IPS-20b (cell line): Measurements from ENCODE around the gene NME3.

Experiments used
- H3K27ac ChIP-seq: one replicate; pipeline ENCODE4 v1.5.1; 2013; ENCODE audit warnings: low read length
- H3K27me3 ChIP-seq: 2 replicates; pipeline ENCODE4 v1.6.1; 2013; ENCODE audit warnings: mild to moderate bottlenecking, low read length, inconsistent platforms; ENCODE audit not compliant: insufficient read depth
- H3K36me3 ChIP-seq: 2 replicates; pipeline ENCODE4 v1.6.1; 2013; ENCODE audit warnings: low read depth, mild to moderate bottlenecking, inconsistent platforms, low read length, moderate library complexity; ENCODE audit not compliant: insufficient read depth
- H3K4me1 ChIP-seq: 2 replicates; pipeline ENCODE4 v1.6.1; 2013; ENCODE audit warnings: mild to moderate bottlenecking, control low read depth, inconsistent platforms, low read length, moderate library complexity; ENCODE audit not compliant: insufficient read depth
- H3K4me3 ChIP-seq: 2 replicates; pipeline ENCODE4 v1.5.1; 2013; ENCODE audit warnings: mild to moderate bottlenecking, low read length, inconsistent platforms
- H3K9ac ChIP-seq: 2 replicates; pipeline ENCODE4 v1.6.1; 2013; ENCODE audit warnings: low read depth, mild to moderate bottlenecking, inconsistent platforms, low read length, moderate library complexity
- H3K9me3 ChIP-seq: 2 replicates; pipeline ENCODE4 v1.6.1; 2013; ENCODE audit warnings: mild to moderate bottlenecking, low read depth, low read length, inconsistent platforms; ENCODE audit not compliant: insufficient read depth

NME3 gene

GRCh38 chr16:1771188-1771863, at the start of gene NME3:
NME3 (minus strand) TSS chr16:1771543; CDS start chr16:1771534, 9 bp downstream.
- H3K27ac ChIP-seq: peak within 1 kb of the TSS; percentile 85
- H3K4me3 ChIP-seq: peak within 1 kb of the TSS; percentile 94
- no peaks in the 10 kb centered on the region; the same call in 1 of the 2 replicates for H3K4me1 ChIP-seq
- peak within 1 kb of the TSS; percentile 96 for H3K9ac ChIP-seq
- H3K27me3 ChIP-seq: no peaks in the 10 kb centered on the region
- no peaks in the 10 kb centered on the region for H3K9me3 ChIP-seq
- H3K36me3 ChIP-seq: peaks cover 22% of the 10 kb centered on the region

GRCh38 chr16:1820946-1821290, 49.6 kb upstream of the NME3 start:
- no peak overlapping the region for H3K9ac ChIP-seq
- H3K27me3 ChIP-seq: peaks cover 8% of the 10 kb centered on the region; the same call in 1 of the 2 replicates
- no peaks in the 10 kb centered on the region; the same call in 1 of the 2 replicates for H3K4me1 ChIP-seq
- H3K36me3 ChIP-seq: peaks cover 6% of the 10 kb centered on the region; the same call in 1 of the 2 replicates
- H3K27ac ChIP-seq: no peak overlapping the region
- no peak overlapping the region for H3K4me3 ChIP-seq
- no peaks in the 10 kb centered on the region for H3K9me3 ChIP-seq

GRCh38 chr16:1820096-1820945, 49.0 kb upstream of the NME3 start:
- H3K36me3 ChIP-seq: peaks cover 6% of the 10 kb centered on the region; the same call in 1 of the 2 replicates
- H3K9ac ChIP-seq: no peak overlapping the region
- H3K4me3 ChIP-seq: no peak overlapping the region
- no peaks in the 10 kb centered on the region for H3K4me1 ChIP-seq
- no peak overlapping the region for H3K27ac ChIP-seq
- H3K27me3 ChIP-seq: peaks cover 2% of the 10 kb centered on the region; the same call in 1 of the 2 replicates
- no peaks in the 10 kb centered on the region for H3K9me3 ChIP-seq

GRCh38 chr16:1819611-1820010, 48.3 kb upstream of the NME3 start:
- Histone ChIP-seq H3K27me3 (no peaks in the 10 kb centered on the region), H3K9ac (no peak overlapping the region), H3K36me3 (peaks cover 6% of the 10 kb centered on the region; the same call in 1 of the 2 replicates), H3K4me3 (no peak overlapping the region), H3K9me3 (no peaks in the 10 kb centered on the region), H3K4me1 (no peaks in the 10 kb centered on the region), H3K27ac (no peak overlapping the region)

- no peaks in the 10 kb centered on the region for H3K4me1 ChIP-seq
- H3K4me3 ChIP-seq: no peak overlapping the region
- H3K9me3 ChIP-seq: no peaks in the 10 kb centered on the region
- H3K36me3 ChIP-seq: peaks cover 6% of the 10 kb centered on the region; the same call in 1 of the 2 replicates
- no peak overlapping the region for H3K27ac ChIP-seq
- H3K9ac ChIP-seq: no peak overlapping the region
- H3K27me3 ChIP-seq: no peaks in the 10 kb centered on the region
Observed at GRCh38 chr16:1818873-1819525, 47.7 kb upstream of the NME3 start.

GRCh38 chr16:1818204-1818872, 47.0 kb upstream of the NME3 start:
- Histone ChIP-seq H3K36me3 (peaks cover 6% of the 10 kb centered on the region; the same call in 1 of the 2 replicates), H3K27ac (no peak overlapping the region), H3K4me3 (no peak overlapping the region), H3K27me3 (no peaks in the 10 kb centered on the region), H3K4me1 (no peaks in the 10 kb centered on the region), H3K9ac (no peak overlapping the region), H3K9me3 (no peaks in the 10 kb centered on the region)

- no peaks in the 10 kb centered on the region for H3K27me3 ChIP-seq
- H3K4me1 ChIP-seq: no peaks in the 10 kb centered on the region
- no peak overlapping the region for H3K9ac ChIP-seq
- no peak overlapping the region for H3K27ac ChIP-seq
- no peak overlapping the region for H3K4me3 ChIP-seq
- peaks cover 6% of the 10 kb centered on the region; the same call in 1 of the 2 replicates for H3K36me3 ChIP-seq
- H3K9me3 ChIP-seq: no peaks in the 10 kb centered on the region
Observed at GRCh38 chr16:1817716-1818115, 46.4 kb upstream of the NME3 start.

GRCh38 chr16:1817276-1817589, 45.9 kb upstream of the NME3 start:
- H3K27me3 ChIP-seq: no peaks in the 10 kb centered on the region
- H3K4me1 ChIP-seq: no peaks in the 10 kb centered on the region
- H3K4me3 ChIP-seq: no peak overlapping the region
- H3K9me3 ChIP-seq: no peaks in the 10 kb centered on the region
- H3K27ac ChIP-seq: no peak overlapping the region
- H3K9ac ChIP-seq: no peak overlapping the region
- H3K36me3 ChIP-seq: peaks cover 6% of the 10 kb centered on the region; the same call in 1 of the 2 replicates

- no peak overlapping the region for H3K4me3 ChIP-seq
- peaks cover 6% of the 10 kb centered on the region; the same call in 1 of the 2 replicates for H3K36me3 ChIP-seq
- H3K27ac ChIP-seq: no peak overlapping the region
- H3K27me3 ChIP-seq: no peaks in the 10 kb centered on the region
- H3K9ac ChIP-seq: no peak overlapping the region
- H3K4me1 ChIP-seq: no peaks in the 10 kb centered on the region
- H3K9me3 ChIP-seq: no peaks in the 10 kb centered on the region
Observed at GRCh38 chr16:1816396-1817275, 45.3 kb upstream of the NME3 start.

- Histone ChIP-seq H3K27ac (no peak overlapping the region), H3K4me1 (no peaks in the 10 kb centered on the region), H3K27me3 (no peaks in the 10 kb centered on the region), H3K9me3 (no peaks in the 10 kb centered on the region), H3K4me3 (no peak overlapping the region), H3K9ac (no peak overlapping the region), H3K36me3 (peaks cover 6% of the 10 kb centered on the region; the same call in 1 of the 2 replicates)
Observed at GRCh38 chr16:1815461-1815860, 44.1 kb upstream of the NME3 start.
